HL-60 (cell line): ENCODE measurements around the gene PTX4.

Source experiments
- CTCF ChIP-seq: IDR thresholded peaks from one replicate; pipeline ENCODE4 v1.5.1; 2011; ENCODE audit warnings: low read length, control low read depth, inconsistent platforms; ENCODE audit not compliant: insufficient read depth
- GABPA ChIP-seq: IDR thresholded peaks from 2 replicates; pipeline ENCODE4 v1.6.1; 2012; ENCODE audit warnings: low read depth
- POLR2AphosphoS5 ChIP-seq: IDR thresholded peaks from 2 replicates; pipeline ENCODE4 v1.6.1; 2012; ENCODE audit warnings: low read depth
- REST ChIP-seq: IDR thresholded peaks from 2 replicates; pipeline ENCODE4 v1.6.1; 2012; ENCODE audit warnings: low read depth; ENCODE audit not compliant: insufficient replicate concordance
- SPI1 ChIP-seq: IDR thresholded peaks from 2 replicates; pipeline ENCODE4 v1.6.1; 2012; ENCODE audit warnings: low read depth, mild to moderate bottlenecking, borderline replicate concordance

GRCh38 chr16:1465567-1465915, 23.2 kb downstream of the PTX4 start:
- TF ChIP-seq CTCF (no peak), REST (no peak), POLR2AphosphoS5 (no peak), SPI1 (no peak), GABPA (no peak)
